GM23338 (cell line): Measurements from ENCODE around the gene CA7. TPM values are rescaled to one million over a fixed set of nuclear protein-coding genes. Genes with fewer than 3 reads are reported as not detected.

Experiments used
- ATAC-seq: fragments of 200-7000 bp; cut with Tn5 transposase; 3 replicates; pipeline ENCODE4 v1.9.1; 2020
- DNase-seq: peaks from one replicate; pipeline ENCODE4 v3.0.0-alpha.2; 2015; ENCODE audit warnings: low spot score
- H2AFZ ChIP-seq: fragments of 200-600 bp; sonication (generic); 2 replicates; pipeline ENCODE4 v1.8.0; 2016; ENCODE audit warnings: antibody characterized with exemption, mild to moderate bottlenecking, moderate library complexity
- H3F3A ChIP-seq: fragments of 200-600 bp; sonication (generic); replicated peaks from 2 replicates; pipeline ENCODE4 v1.8.0; 2017; ENCODE audit warnings: antibody characterized with exemption, mixed run types, low read depth
- H3K27ac ChIP-seq: fragments of 200-600 bp; sonication (generic); 2 replicates; pipeline ENCODE4 v1.6.1; 2016; ENCODE audit warnings: low read depth
- H3K27me3 ChIP-seq: fragments of 200-600 bp; sonication (generic); 2 replicates; pipeline ENCODE4 v1.8.0; 2016; ENCODE audit warnings: mild to moderate bottlenecking, mixed run types, moderate library complexity; ENCODE audit not compliant: insufficient read depth
- H3K36me3 ChIP-seq: fragments of 200-600 bp; sonication (generic); 2 replicates; pipeline ENCODE4 v1.8.0; 2016; ENCODE audit warnings: mild to moderate bottlenecking; ENCODE audit not compliant: insufficient read depth
- H3K4me1 ChIP-seq: fragments of 200-600 bp; sonication (generic); 2 replicates; pipeline ENCODE4 v1.8.0; 2016; ENCODE audit warnings: mild to moderate bottlenecking, moderate library complexity; ENCODE audit not compliant: insufficient read depth
- H3K4me2 ChIP-seq: fragments of 200-600 bp; sonication (generic); 2 replicates; pipeline ENCODE4 v1.7.1; 2017; ENCODE audit warnings: mixed run types
- H3K4me3 ChIP-seq: fragments of 200-600 bp; sonication (generic); 2 replicates; pipeline ENCODE4 v1.6.1; 2016; ENCODE audit warnings: mixed run types
- H3K79me2 ChIP-seq: fragments of 200-600 bp; sonication (generic); replicated peaks from 2 replicates; pipeline ENCODE4 v1.8.0; 2017; ENCODE audit warnings: mild to moderate bottlenecking; ENCODE audit not compliant: insufficient read depth
- H3K9me2 ChIP-seq: fragments of 200-600 bp; sonication (generic); 2 replicates; pipeline ENCODE4 v1.8.0; 2017; ENCODE audit not compliant: insufficient read depth
- H4K20me1 ChIP-seq: fragments of 200-600 bp; sonication (generic); replicated peaks from 2 replicates; pipeline ENCODE4 v1.8.0; 2017; ENCODE audit warnings: mild to moderate bottlenecking; ENCODE audit not compliant: insufficient read depth
- H3K27ac Mint-ChIP-seq: 2 replicates; pipeline ENCODE4 v1.8.0; 2020; ENCODE audit warnings: inconsistent platforms, mild to moderate bottlenecking, moderate library complexity, mixed read lengths
- H3K27me3 Mint-ChIP-seq: 3 replicates; pipeline ENCODE4 v1.8.0; 2022; ENCODE audit warnings: low read depth, mild to moderate bottlenecking, moderate library complexity, mixed read lengths, inconsistent platforms; ENCODE audit not compliant: insufficient read depth, poor library complexity
- H3K36me3 Mint-ChIP-seq: 3 replicates; pipeline ENCODE4 v1.8.0; 2021; ENCODE audit warnings: low read depth, mild to moderate bottlenecking, inconsistent platforms, moderate library complexity, mixed read lengths
- H3K4me1 Mint-ChIP-seq: 3 replicates; pipeline ENCODE4 v1.8.0; 2020; ENCODE audit warnings: mild to moderate bottlenecking, inconsistent platforms, mixed read lengths
- H3K4me3 Mint-ChIP-seq: 3 replicates; pipeline ENCODE4 v1.8.0; 2021; ENCODE audit warnings: moderate library complexity, mild to moderate bottlenecking, inconsistent platforms, mixed read lengths
- H3K9me3 Mint-ChIP-seq: 3 replicates; pipeline ENCODE4 v1.8.0; 2020; ENCODE audit warnings: moderate library complexity, mild to moderate bottlenecking, inconsistent platforms, mixed read lengths
- CREB1 ChIP-seq: fragments of 250-450 bp; sonication (Bioruptor Pico); IDR thresholded peaks from 2 replicates; pipeline ENCODE4 v1.5.0; 2020; ENCODE audit warnings: low read depth, mild to moderate bottlenecking, moderate library complexity
- CTCF ChIP-seq, 2 experiments: fragments of 200-600 bp in 1 of 2; sonication (generic) in 1 of 2; conservative IDR thresholded peaks; 2 replicates each; pipeline versions ENCODE4 v1.5.1 to v1.6.1; 2016 to 2017; ENCODE audit warnings: antibody characterized with exemption in 2 of 2, low read depth in 2 of 2, mild to moderate bottlenecking in 2 of 2, moderate library complexity in 1 of 2
- EZH2 ChIP-seq: fragments of 200-600 bp; sonication (generic); IDR thresholded peaks from one replicate; pipeline ENCODE4 v1.8.0; 2017; ENCODE audit warnings: antibody characterized with exemption, mild to moderate bottlenecking, low read depth; ENCODE audit not compliant: unreplicated experiment
- EZH2phosphoT487 ChIP-seq: fragments of 200-600 bp; sonication (generic); IDR thresholded peaks from one replicate; pipeline ENCODE4 v1.8.1; 2018; ENCODE audit warnings: antibody characterized with exemption; ENCODE audit not compliant: unreplicated experiment
- JUNB ChIP-seq: IDR thresholded peaks from one replicate; pipeline ENCODE4 v1.6.1; 2016; ENCODE audit warnings: antibody characterized with exemption; ENCODE audit not compliant: unreplicated experiment
- NANOG ChIP-seq: IDR thresholded peaks from 2 replicates; pipeline ENCODE4 v1.6.1; 2016; ENCODE audit warnings: antibody characterized with exemption, borderline replicate concordance
- POLR2AphosphoS5 ChIP-seq: IDR thresholded peaks from 2 replicates; pipeline ENCODE4 v1.6.1; 2016; ENCODE audit warnings: antibody characterized with exemption, low read depth
- REST ChIP-seq: IDR thresholded peaks from one replicate; pipeline ENCODE4 v1.6.1; 2018; ENCODE audit warnings: antibody characterized with exemption; ENCODE audit not compliant: unreplicated experiment
- STAT1 ChIP-seq: IDR thresholded peaks from one replicate; pipeline ENCODE4 v1.6.1; 2016; ENCODE audit warnings: antibody characterized with exemption; ENCODE audit not compliant: unreplicated experiment
- ZNF114 ChIP-seq: fragments of 250-450 bp; sonication (Bioruptor Pico); IDR thresholded peaks from 2 replicates; pipeline ENCODE4 v1.5.0; 2020; ENCODE audit warnings: mild to moderate bottlenecking, moderate library complexity
- ZNF331 ChIP-seq: fragments of 250-450 bp; sonication (Bioruptor Pico); IDR thresholded peaks from 2 replicates; pipeline ENCODE4 v1.5.0; 2020; ENCODE audit warnings: low read depth, mild to moderate bottlenecking, moderate library complexity
- polyA plus RNA-seq: library from polyadenylated mRNA; unstranded; fragments of >200 nt; fragmentation: Nextera tagmentation; extraction: Ambion mirVana; gene quantifications from 2 replicates; pipeline ENCODE4 v1.2.1, GENCODE V29; 2016
- total RNA-seq: library from RNA; depleted of rRNA; stranded (reverse); fragments of >200 nt; shearing (Covaris generic); gene quantifications from 2 replicates; pipeline ENCODE4 v1.2.3, GENCODE V29; 2014
- TF ChIP-seq, protein P1 (sequence below): IDR thresholded peaks from 2 replicates; pipeline ENCODE4 v1.6.1; 2016; ENCODE audit warnings: antibody characterized with exemption

The CA7 gene
- total and polyA plus RNA-seq, 2 experiments from 2014 or later, result 2.1 to 2.8 TPM

DNA sequence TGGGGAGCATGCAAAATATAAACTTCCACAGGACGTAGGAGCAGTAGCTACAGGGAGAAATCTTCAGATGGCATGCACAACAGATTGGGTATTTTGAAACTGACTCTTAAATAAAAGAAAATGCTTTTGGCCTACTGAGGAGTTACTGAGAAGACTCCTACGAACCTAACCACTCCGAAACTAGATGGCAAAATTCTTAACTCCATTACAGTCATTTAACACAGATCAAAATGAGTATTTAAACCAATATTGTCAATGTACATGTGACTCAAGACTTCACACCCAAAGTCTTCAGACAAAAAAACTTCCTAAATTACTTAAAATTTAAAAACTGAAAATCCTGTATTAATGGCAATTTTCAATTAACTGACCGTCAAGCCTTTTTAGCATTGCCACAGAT, 34.4 kb upstream of the CA7 start:
- Mint-ChIP-seq H3K4me1 (no peaks in the 10 kb centered on the region), H3K4me3 (no peak overlapping the region), H3K9me3 (no peaks in the 10 kb centered on the region), H3K27ac (no peak overlapping the region), H3K27me3 (no peaks in the 10 kb centered on the region), H3K36me3 (peaks cover 86% of the 10 kb centered on the region)
- ATAC-seq, result no peak
- no peak overlapping the region for H3K4me3 ChIP-seq
- TF ChIP-seq STAT1 (no peak), REST (no peak), CREB1 (CRISPR knock-in tag) (no peak), NANOG (no peak), POLR2AphosphoS5 (no peak)
- H3F3A ChIP-seq, result 0 out of 2 replicates have a peak, but pooled peaks cover 7% of the 10 kb centered on the region
- no peak for DNase-seq
- H3K9me2 ChIP-seq, result no peaks in the 10 kb centered on the region
- H3K4me2 ChIP-seq, result no peak overlapping the region
- no peak overlapping the region for H2AFZ ChIP-seq
- H3K27me3 ChIP-seq, result no peaks in the 10 kb centered on the region
- H3K4me1 ChIP-seq, result no peaks in the 10 kb centered on the region
- peaks cover 64% of the 10 kb centered on the region for H3K36me3 ChIP-seq
- no peak overlapping the region for H3K27ac ChIP-seq
- H3K79me2 ChIP-seq, result no peaks in the 10 kb centered on the region
- no peaks in the 10 kb centered on the region; the same call in 1 of the 2 replicates for H4K20me1 ChIP-seq

DNA sequence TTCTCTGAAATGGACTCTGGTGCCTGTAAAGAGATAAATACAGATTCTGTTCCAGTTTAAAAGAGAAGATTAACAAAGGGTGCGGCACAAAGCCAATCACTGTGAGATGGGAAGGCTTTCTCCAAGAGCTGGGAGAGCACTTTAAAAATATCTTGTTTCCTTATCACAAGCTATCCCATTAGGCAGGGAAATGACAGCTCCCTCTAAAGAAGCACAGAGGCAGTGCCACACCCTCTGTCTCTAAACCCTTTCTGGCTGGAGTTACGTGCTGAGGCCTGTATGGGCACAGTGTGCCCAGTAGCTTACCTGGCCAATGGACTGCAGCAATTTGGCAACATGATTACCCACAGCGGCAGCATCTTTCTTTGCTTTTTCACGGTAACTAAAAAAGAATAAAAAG, 33.8 kb upstream of the CA7 start:
- Histone ChIP-seq H3K9me2 (no peaks in the 10 kb centered on the region), H2AFZ (no peak overlapping the region), H3K4me2 (no peak overlapping the region), H3F3A (0 out of 2 replicates have a peak, but pooled peaks cover 7% of the 10 kb centered on the region), H3K27me3 (no peaks in the 10 kb centered on the region), H3K27ac (no peak overlapping the region), H3K4me3 (no peak overlapping the region), H3K36me3 (peaks cover 58% of the 10 kb centered on the region), H3K4me1 (no peaks in the 10 kb centered on the region), H3K79me2 (no peaks in the 10 kb centered on the region), H4K20me1 (no peaks in the 10 kb centered on the region; the same call in 1 of the 2 replicates)
- DNase-seq (no peak), ATAC-seq (no peak)
- H3K9me3 Mint-ChIP-seq, result no peaks in the 10 kb centered on the region
- no peak overlapping the region for H3K4me3 Mint-ChIP-seq
- no peaks in the 10 kb centered on the region for H3K27me3 Mint-ChIP-seq
- no peak overlapping the region for H3K27ac Mint-ChIP-seq
- peaks cover 86% of the 10 kb centered on the region for H3K36me3 Mint-ChIP-seq
- no peaks in the 10 kb centered on the region for H3K4me1 Mint-ChIP-seq
- no peak for TF ChIP-seq CREB1 (CRISPR knock-in tag)
- TF ChIP-seq EZH2, result no peak
- TF ChIP-seq JUNB, result no peak
- TF ChIP-seq NANOG, result no peak
- TF ChIP-seq ZNF114 (CRISPR knock-in tag), result no peak
- no peak for TF ChIP-seq POLR2AphosphoS5
- TF ChIP-seq STAT1, result no peak
- TF ChIP-seq EZH2phosphoT487, result no peak
- TF ChIP-seq ZNF331 (CRISPR knock-in tag), result no peak
- TF ChIP-seq REST, result no peak
- no peak for TF ChIP-seq CTCF (conservative IDR thresholded peaks at IDR 0.05; ENCODE audit: low read depth in 2 of 2)
- TF ChIP-seq, protein P1, sequence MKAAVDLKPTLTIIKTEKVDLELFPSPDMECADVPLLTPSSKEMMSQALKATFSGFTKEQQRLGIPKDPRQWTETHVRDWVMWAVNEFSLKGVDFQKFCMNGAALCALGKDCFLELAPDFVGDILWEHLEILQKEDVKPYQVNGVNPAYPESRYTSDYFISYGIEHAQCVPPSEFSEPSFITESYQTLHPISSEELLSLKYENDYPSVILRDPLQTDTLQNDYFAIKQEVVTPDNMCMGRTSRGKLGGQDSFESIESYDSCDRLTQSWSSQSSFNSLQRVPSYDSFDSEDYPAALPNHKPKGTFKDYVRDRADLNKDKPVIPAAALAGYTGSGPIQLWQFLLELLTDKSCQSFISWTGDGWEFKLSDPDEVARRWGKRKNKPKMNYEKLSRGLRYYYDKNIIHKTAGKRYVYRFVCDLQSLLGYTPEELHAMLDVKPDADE, result no peak
